ENCODE data around the gene ZNF112. TPM values are rescaled to one million over a fixed set of nuclear protein-coding genes. Genes with fewer than 3 reads are reported as not detected.

The ZNF112 gene
- total and polyA plus RNA-seq, 8 donors, result 3.2 to 13.1 (median 11.7) TPM

DNA sequence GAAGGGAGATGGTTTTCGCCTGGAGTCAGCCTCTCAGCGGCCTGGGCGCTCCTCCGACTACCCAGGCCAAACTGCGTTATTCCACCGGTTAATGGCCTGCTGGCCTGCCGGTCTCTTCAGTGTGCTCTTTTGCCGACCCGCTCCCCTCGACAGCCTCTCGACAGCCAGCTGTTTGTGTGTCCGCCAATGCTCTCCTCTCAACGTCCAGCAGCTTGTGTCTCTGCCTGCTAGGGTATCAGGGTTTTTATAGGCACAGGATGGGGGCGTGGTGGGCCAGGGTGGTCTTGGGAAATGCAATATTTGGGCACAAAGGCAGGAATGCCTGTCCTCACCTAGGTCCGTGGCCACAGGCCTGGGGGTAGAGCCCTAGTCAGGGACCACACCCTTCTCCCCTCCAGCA lies 50.2 kb downstream of the ZNF112 start:
- Histone ChIP-seq H3K27ac (no peak overlapping the region), H3K36me3 (peaks cover 0 to 13% of the 10 kb centered on the region in 2 donors), H3K4me1 (peaks cover 0 to 10% of the 10 kb centered on the region in 2 donors), H3K9me3 (peaks cover 0 to 57% of the 10 kb centered on the region in 2 donors), H3K27me3 (no peaks in the 10 kb centered on the region), H3K4me3 (no peak overlapping the region)
- ATAC-seq, result no peak
- no peak for DNase-seq
- TF ChIP-seq, protein P1, sequence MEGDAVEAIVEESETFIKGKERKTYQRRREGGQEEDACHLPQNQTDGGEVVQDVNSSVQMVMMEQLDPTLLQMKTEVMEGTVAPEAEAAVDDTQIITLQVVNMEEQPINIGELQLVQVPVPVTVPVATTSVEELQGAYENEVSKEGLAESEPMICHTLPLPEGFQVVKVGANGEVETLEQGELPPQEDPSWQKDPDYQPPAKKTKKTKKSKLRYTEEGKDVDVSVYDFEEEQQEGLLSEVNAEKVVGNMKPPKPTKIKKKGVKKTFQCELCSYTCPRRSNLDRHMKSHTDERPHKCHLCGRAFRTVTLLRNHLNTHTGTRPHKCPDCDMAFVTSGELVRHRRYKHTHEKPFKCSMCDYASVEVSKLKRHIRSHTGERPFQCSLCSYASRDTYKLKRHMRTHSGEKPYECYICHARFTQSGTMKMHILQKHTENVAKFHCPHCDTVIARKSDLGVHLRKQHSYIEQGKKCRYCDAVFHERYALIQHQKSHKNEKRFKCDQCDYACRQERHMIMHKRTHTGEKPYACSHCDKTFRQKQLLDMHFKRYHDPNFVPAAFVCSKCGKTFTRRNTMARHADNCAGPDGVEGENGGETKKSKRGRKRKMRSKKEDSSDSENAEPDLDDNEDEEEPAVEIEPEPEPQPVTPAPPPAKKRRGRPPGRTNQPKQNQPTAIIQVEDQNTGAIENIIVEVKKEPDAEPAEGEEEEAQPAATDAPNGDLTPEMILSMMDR (IDR thresholded peaks at IDR 0.05), result no peak
- intact Hi-C loops (cut with DNase I), result no loop called here

DNA sequence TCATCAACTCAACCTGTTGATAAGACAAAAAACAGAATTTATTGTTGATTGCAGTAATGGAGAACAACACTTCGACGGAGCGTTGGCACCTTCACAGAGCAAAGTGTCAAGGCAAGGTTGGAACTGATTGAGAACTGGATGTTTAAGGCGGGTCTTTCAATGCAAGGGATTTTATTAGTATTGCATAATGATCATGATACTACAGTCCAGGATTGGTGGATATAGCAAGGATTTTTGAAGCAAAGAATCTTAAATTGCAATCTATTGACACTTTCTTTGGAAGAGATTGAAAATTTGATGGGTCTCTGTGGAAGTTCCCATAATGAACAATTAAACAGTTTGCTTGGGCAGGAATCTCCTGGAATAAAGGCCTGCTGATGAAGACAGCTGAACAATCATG lies 51.0 kb downstream of the ZNF112 start:
- Histone ChIP-seq H3K27me3 (no peaks in the 10 kb centered on the region), H3K27ac (no peak overlapping the region), H3K36me3 (peaks cover 0 to 20% of the 10 kb centered on the region in 2 donors), H3K4me3 (peak overlapping the region in 1 of 2 donors; percentile 72), H3K4me1 (peaks cover 0 to 10% of the 10 kb centered on the region in 2 donors), H3K9me3 (peaks cover 0 to 49% of the 10 kb centered on the region in 2 donors)
- TF ChIP-seq, protein P1 (IDR thresholded peaks at IDR 0.05), result no peak
- DNase-seq (no peak), ATAC-seq (no peak)
- intact Hi-C loops (cut with DNase I), result no loop called here

DNA sequence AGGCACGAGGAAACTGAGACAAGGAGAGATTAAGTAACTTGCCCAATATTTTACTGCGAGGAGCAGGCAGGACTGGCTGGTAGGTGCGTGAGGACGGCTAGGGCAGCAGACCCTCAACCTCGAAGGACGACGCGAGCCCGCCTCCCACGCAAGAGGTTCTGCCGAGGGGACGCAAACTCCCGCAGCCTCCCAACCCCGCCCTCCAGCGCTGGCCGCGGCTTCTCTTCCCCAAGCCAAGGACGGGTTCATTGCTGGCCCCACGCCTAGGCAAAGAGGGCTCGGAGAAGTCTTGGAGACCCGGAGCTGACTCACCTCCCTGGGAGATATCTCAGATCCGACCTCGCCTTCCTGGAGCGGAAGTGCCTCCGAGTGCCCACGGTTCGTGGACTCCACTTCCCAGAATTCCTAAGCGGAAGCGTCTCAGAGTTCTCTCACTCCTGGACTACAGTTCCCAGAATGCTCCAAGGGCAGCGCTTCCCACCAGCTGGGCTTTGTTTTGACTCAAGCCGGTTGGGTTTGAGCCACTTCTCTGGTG lies 51.8 kb downstream of the ZNF112 start, which contains the start of gene ZNF235:
TSS of gene ZNF235 (minus strand) at position 367 of the 535 bp plus-strand sequence. CDS start 1,621 bp downstream, outside the sequence.
- Histone ChIP-seq H3K4me1 (peaks cover 0 to 10% of the 10 kb centered on the region in 2 donors), H3K9me3 (peaks cover 0 to 44% of the 10 kb centered on the region in 2 donors), H3K36me3 (peaks cover 0 to 28% of the 10 kb centered on the region in 2 donors), H3K4me3 (peak within 1 kb of the TSS; percentile 72 to 82), H3K27ac (peak within 1 kb of the TSS; percentile 79 to 82), H3K27me3 (no peaks in the 10 kb centered on the region)
- ATAC-seq (peak; percentile 100), DNase-seq (peak; percentile 89 to 96 (median 92))
- TF ChIP-seq, protein P1 (IDR thresholded peaks at IDR 0.05), result no peak
- intact Hi-C loops (cut with DNase I), result no loop called here

DNA sequence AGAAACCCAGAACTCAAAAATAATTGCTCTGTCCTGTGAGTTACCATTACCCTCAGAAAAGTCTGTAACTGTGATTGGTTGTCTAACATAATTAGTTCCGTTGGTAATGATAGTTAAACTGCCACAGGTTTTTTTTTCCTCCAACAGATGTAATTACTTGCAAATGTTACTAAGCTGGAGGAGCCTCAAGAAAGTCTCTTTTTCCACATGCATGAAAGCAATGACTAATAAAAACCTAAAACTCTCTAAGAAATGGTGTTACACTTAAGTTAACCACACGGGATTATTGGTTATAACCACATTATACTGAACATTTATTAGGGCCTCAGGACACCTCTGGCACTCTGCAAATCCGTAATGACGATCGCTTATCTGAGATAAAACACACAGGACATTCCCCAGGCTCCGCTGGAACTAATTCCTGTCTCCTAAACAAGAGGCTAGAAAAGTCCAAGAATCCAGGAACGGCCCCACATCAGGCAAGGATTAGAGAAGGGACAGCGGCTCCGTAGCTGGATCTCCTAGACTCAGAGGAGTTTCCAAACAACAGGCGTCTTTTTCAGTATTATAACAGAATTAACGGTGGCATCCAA lies 52.4 kb downstream of the ZNF112 start:
- Histone ChIP-seq H3K27me3 (no peaks in the 10 kb centered on the region), H3K4me1 (peaks cover 0 to 10% of the 10 kb centered on the region in 2 donors), H3K4me3 (peak overlapping the region; percentile 72 to 82), H3K36me3 (peaks cover 0 to 34% of the 10 kb centered on the region in 2 donors), H3K27ac (peak overlapping the region; percentile 79 to 82), H3K9me3 (peaks cover 0 to 43% of the 10 kb centered on the region in 2 donors)
- TF ChIP-seq, protein P1 (IDR thresholded peaks at IDR 0.05), result no peak
- DNase-seq (peak in 2 of 4 donors; percentile 8 to 22), ATAC-seq (peak; percentile 45)
- intact Hi-C loops (cut with DNase I), result no loop called here

DNA sequence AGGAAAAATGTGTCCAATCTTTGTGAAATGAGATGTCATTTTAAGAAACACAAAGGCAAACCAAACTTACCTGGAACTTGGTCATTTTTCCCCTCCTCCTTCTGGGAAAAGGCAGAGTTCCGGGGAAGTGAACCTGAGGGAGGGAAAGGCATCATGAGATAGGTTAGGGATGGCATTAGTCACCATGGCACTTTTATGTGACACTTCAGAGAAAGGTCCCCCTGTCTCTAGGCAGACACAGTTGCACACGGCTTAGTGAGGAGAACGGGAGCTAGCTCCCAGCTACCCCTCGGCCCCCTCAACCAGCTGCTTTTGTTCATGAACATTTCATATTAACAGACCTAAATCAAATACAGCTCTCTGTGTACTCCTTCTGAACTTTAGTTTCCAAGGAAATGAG lies 53.2 kb downstream of the ZNF112 start:
- intact Hi-C loops (cut with DNase I), result no loop called here
- TF ChIP-seq, protein P1 (IDR thresholded peaks at IDR 0.05), result no peak

More for the DNA sequence above, 53.2 kb downstream of the ZNF112 start:
- H3K27me3 ChIP-seq, result no peaks in the 10 kb centered on the region
- H3K4me1 ChIP-seq, result peaks cover 0 to 10% of the 10 kb centered on the region in 2 donors
- peaks cover 0 to 42% of the 10 kb centered on the region in 2 donors for H3K36me3 ChIP-seq
- H3K9me3 ChIP-seq, result peaks cover 0 to 40% of the 10 kb centered on the region in 2 donors
- no peak overlapping the region for H3K4me3 ChIP-seq
- no peak overlapping the region for H3K27ac ChIP-seq
- ATAC-seq (no peak), DNase-seq (peak in 1 of 4 donors; percentile 5)
